Uterus (tissue), 4 donors: ENCODE results near the gene CLCN1. TPM values are rescaled to one million over a fixed set of nuclear protein-coding genes. Genes with fewer than 3 reads are reported as not detected.

Experiments
- DNase-seq, 2 donors: peaks; one replicate each; pipeline ENCODE4 v3.0.0-alpha.2; 2019 to 2020
- H3K27ac ChIP-seq, 2 donors: fragments of 200-600 bp; sonication (generic); 1 replicate in 1 of 2; 2 replicates in 1 of 2; pipeline ENCODE4 v1.5.1; 2016 to 2018
- H3K27me3 ChIP-seq, 2 donors: fragments of 200-600 bp; sonication (generic); one replicate each; pipeline ENCODE4 v1.5.1; 2018 to 2019; ENCODE audit warnings: control low read depth in 1 of 2
- H3K36me3 ChIP-seq, 2 donors: fragments of 200-600 bp; sonication (generic); one replicate each; pipeline ENCODE4 v1.5.1; 2019; ENCODE audit warnings: control low read depth in 1 of 2
- H3K4me1 ChIP-seq, 2 donors: fragments of 200-600 bp; sonication (generic); one replicate each; pipeline ENCODE4 v1.5.1; 2018 to 2019; ENCODE audit warnings: control low read depth in 1 of 2
- H3K4me3 ChIP-seq, 2 donors: fragments of 200-600 bp; sonication (generic); 1 replicate in 1 of 2; 2 replicates in 1 of 2; pipeline ENCODE4 v1.5.1; 2018 to 2019; ENCODE audit warnings: mild to moderate bottlenecking in 1 of 2
- H3K9me3 ChIP-seq, 2 donors: fragments of 200-600 bp; sonication (generic); one replicate each; pipeline ENCODE4 v1.5.1; 2019; ENCODE audit warnings: control low read depth in 1 of 2
- POLR2A ChIP-seq, 2 donors: fragments of 450-650 bp; IDR thresholded peaks; one replicate each; pipeline ENCODE4 v1.6.1; 2016; ENCODE audit warnings: antibody characterized with exemption in 2 of 2, mild to moderate bottlenecking in 1 of 2, moderate library complexity in 1 of 2
- intact Hi-C: fragments of 100-400 bp; cut with DNase I; formaldehyde crosslinking; loops from one replicate; pipeline ENCODE4 v1.15.1; 2023; ENCODE audit warnings: low total_unique reads
- total RNA-seq, 4 donors: library from RNA; depleted of rRNA in 3 of 4; stranded (reverse); fragments of >200 nt in 3 of 4; gene quantifications; one replicate each; pipeline versions ENCODE4 v1.1.0 to v1.2.4, GENCODE V29; 2014 to 2023
- TF ChIP-seq, protein P1 (sequence below), 4 experiments: fragments of 200-600 bp in 2 of 4; fragments of 450-650 bp in 2 of 4; sonication (generic) in 2 of 4; IDR thresholded peaks; one replicate each; pipeline ENCODE4 v1.5.1; 2016 to 2019; ENCODE audit warnings: antibody characterized with exemption in 4 of 4, mild to moderate bottlenecking in 2 of 4, moderate library complexity in 1 of 4
- donor health status: DM: yes; HTN: yes; CAD: no.

The CLCN1 gene
- total RNA-seq, 4 donors from 2014 or later = 0.21 to 0.30 TPM; not detected in 2

DNA sequence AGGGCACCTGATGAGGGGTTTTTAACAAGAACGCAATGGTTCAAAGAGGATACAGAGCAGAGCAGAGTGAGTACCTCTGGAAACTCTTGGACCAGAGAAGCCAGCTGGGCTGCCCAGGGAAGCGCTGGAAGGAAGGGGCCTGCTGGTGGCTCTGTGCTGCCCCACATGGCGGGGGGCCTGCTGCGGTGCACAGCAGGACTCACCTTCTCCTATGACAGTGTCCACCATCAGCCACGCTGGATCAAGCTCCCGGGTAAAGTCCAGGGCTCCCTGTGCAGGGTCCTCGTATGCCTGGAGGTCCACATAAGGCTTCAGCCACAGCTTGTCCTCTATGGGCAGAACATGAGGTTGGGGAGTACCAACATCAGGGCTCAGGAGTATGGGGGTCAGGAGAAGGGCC, 80.3 kb downstream of the CLCN1 start:
- Histone ChIP-seq H3K27me3 (no peaks in the 10 kb centered on the region), H3K4me1 (peaks cover 16% of the 10 kb centered on the region in 2 donors), H3K36me3 (no peaks in the 10 kb centered on the region), H3K4me3 (no peak overlapping the region), H3K9me3 (no peaks in the 10 kb centered on the region), H3K27ac (no peak overlapping the region)
- DNase-seq = no peak
- TF ChIP-seq, protein P1, sequence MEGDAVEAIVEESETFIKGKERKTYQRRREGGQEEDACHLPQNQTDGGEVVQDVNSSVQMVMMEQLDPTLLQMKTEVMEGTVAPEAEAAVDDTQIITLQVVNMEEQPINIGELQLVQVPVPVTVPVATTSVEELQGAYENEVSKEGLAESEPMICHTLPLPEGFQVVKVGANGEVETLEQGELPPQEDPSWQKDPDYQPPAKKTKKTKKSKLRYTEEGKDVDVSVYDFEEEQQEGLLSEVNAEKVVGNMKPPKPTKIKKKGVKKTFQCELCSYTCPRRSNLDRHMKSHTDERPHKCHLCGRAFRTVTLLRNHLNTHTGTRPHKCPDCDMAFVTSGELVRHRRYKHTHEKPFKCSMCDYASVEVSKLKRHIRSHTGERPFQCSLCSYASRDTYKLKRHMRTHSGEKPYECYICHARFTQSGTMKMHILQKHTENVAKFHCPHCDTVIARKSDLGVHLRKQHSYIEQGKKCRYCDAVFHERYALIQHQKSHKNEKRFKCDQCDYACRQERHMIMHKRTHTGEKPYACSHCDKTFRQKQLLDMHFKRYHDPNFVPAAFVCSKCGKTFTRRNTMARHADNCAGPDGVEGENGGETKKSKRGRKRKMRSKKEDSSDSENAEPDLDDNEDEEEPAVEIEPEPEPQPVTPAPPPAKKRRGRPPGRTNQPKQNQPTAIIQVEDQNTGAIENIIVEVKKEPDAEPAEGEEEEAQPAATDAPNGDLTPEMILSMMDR (IDR thresholded peaks at IDR 0.05) = no peak
- TF ChIP-seq POLR2A (IDR thresholded peaks at IDR 0.05) = no peak
- intact Hi-C loops = no loop called here

DNA sequence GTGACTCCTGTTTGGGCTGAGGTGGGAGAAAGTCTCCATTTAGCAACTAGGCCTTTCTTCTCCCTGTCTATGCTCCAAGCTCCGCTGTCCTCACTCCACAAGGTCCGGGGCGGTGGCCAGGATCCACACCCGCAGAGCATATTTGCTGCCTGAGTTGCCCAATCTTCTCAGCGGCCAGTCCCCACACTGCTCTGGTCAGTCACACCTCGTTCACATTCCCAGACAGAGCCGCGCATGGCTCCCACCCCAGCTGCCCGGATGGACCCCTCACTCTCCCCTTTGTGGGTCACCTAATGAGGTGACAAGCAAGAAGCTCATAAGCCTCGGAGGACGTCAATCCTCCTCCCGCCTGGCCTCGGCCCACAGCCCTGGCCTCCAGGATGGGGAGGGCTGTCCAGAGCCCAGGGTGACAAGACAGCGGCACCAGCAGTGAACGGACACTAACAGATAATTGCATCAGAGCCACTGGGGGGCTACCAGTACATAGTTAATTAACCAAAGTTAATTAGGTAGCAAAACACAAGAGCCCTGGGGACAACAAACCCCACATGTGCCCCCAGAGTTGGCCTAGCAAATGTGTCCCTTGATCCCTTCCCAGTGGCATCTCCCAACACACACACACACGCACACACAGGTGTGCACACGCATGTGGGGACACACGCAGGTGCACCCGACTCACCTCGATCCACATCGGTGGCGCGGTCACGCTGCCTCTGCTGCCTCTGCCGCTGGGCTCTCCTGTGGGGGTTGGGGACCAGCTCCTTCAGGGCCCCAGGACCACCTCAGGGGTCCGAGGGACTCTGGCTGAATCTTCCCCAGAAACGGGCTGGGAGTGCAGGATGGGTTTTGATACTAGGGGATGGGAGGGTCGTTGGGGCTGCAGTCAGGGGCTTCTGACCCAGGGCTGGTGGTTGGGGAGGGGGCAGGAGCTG, 81.0 kb downstream of the CLCN1 start:
- H3K9me3 ChIP-seq = no peaks in the 10 kb centered on the region
- intact Hi-C loops = no loop called here
- no peak overlapping the region for H3K27ac ChIP-seq
- H3K4me1 ChIP-seq = peaks cover 9 to 11% of the 10 kb centered on the region in 2 donors
- H3K36me3 ChIP-seq = no peaks in the 10 kb centered on the region
- no peak for DNase-seq
- TF ChIP-seq POLR2A (IDR thresholded peaks at IDR 0.05) = no peak
- TF ChIP-seq, protein P1 (IDR thresholded peaks at IDR 0.05) = no peak
- H3K27me3 ChIP-seq = no peaks in the 10 kb centered on the region
- H3K4me3 ChIP-seq = no peak overlapping the region

DNA sequence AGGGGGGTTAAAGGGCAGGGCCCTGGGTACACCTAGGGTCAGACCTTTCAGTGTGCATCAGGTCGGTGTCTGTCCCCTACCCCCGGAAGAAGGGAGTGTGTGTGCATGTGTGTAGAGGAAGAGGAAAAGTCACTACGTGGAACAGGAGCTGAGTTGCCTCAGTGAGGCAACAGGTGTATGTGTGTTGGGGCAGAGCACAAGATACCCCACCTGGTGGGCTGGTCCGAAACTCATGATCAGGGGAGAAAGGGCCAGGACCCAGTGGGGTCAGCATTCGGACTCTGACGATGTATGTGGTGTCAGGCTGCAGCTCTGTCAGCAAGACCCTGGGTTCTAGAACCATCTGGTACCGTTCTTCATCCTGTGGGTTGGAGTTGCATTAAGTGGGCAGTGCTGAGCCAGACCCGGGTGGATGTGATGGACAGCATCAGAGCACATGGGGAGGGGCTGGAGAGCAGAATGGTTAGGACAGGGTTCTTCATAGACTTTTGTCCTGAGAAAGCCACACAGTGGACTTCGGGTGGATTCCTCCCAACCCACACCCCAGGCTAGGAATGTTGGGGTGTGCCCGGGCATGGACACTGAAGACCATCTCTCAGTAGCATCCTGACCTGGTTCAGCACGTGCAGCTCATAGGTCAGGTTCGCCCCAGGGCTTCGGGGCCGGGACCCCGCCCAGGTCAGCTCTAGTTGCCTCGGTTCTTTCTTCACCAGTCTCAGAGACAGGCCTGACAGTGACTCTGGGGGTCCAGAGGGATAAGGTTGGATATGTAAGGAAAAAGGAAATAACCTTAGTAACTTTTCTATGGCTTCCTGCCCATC, 82.0 kb downstream of the CLCN1 start:
- H3K36me3 ChIP-seq = no peaks in the 10 kb centered on the region
- no peak overlapping the region for H3K27ac ChIP-seq
- H3K9me3 ChIP-seq = no peaks in the 10 kb centered on the region
- intact Hi-C loops = no loop called here
- TF ChIP-seq, protein P1 (IDR thresholded peaks at IDR 0.05) = no peak
- no peak for TF ChIP-seq POLR2A (IDR thresholded peaks at IDR 0.05)
- H3K27me3 ChIP-seq = no peaks in the 10 kb centered on the region
- DNase-seq = no peak
- peaks cover 2 to 4% of the 10 kb centered on the region in 2 donors for H3K4me1 ChIP-seq
- H3K4me3 ChIP-seq = no peak overlapping the region

DNA sequence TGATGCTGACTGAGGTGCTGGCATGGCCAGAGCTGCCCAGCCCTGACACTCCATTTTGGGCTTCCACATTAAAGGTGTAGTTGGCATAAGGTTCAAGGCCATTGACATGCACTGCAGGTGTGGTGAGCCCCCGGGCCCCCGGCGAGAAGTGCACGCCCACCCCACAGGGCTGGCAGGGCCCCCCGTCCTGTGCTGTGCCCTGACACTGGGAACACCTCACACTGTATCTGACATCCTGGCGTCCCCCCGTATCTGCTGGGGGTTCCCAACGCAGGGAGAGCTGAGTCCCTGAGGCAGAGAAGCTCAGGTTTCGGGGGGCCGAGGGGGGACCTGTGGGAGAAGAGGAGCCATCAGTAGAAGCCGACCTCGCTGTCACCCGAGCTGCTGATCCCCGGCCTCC, 82.7 kb downstream of the CLCN1 start:
- Histone ChIP-seq H3K4me1 (no peaks in the 10 kb centered on the region), H3K36me3 (no peaks in the 10 kb centered on the region), H3K9me3 (no peaks in the 10 kb centered on the region), H3K27ac (no peak overlapping the region), H3K4me3 (no peak overlapping the region), H3K27me3 (no peaks in the 10 kb centered on the region)
- DNase-seq = no peak
- intact Hi-C loops = no loop called here
- TF ChIP-seq POLR2A (IDR thresholded peaks at IDR 0.05) = no peak
- TF ChIP-seq, protein P1 (IDR thresholded peaks at IDR 0.05) = no peak

DNA sequence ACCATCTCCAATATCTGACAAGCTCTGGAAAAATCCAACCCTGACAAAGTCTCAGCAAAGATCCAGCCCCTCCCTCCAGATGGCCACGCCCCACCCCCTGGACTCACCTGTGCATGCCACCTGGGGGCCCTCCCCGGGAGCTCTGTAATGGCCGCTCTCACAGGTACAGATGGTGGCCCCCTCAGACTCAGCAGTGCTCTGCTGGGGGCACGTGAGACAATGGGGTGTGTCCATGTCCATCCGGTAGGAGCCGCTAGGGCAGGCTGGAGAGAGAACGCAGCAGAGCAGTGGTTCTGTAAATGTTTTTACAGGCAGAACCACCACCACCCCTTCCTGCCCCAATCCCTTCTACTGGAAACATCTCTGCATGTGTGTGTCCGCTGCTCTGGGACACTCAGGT, 83.2 kb downstream of the CLCN1 start:
- Histone ChIP-seq H3K36me3 (no peaks in the 10 kb centered on the region), H3K4me1 (no peaks in the 10 kb centered on the region), H3K27ac (no peak overlapping the region), H3K27me3 (no peaks in the 10 kb centered on the region), H3K4me3 (no peak overlapping the region), H3K9me3 (no peaks in the 10 kb centered on the region)
- no peak for DNase-seq
- intact Hi-C loops = no loop called here
- TF ChIP-seq POLR2A (IDR thresholded peaks at IDR 0.05) = no peak
- TF ChIP-seq, protein P1 (IDR thresholded peaks at IDR 0.05) = no peak
